ENCODE measurements around the gene LTBP1.
"Not testable (repeated sequence)": the region's sequence is repeated elsewhere in the genome, so short reads cannot be mapped to it uniquely, and the experiment has no call there.

Gene LTBP1

DNA sequence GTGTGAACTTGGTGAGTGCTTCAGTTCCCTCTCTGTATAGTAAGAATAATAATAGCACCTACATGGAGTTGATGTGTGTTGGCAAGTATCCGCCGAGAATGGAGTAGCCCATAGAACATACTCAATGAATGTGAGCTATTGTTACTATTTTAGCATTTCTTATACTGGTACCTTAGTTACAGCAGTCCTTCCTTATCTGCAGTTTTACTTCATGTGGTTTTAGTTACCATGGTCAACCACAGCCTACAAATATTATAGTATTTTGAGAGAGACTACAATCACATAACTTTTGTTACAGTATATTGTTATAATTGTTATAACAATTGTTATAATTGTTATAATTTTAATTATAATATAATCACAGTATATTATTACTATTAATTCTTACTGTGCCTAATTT is 377.2 kb downstream of the LTBP1 start:
- DNase-seq, result no peak

DNA sequence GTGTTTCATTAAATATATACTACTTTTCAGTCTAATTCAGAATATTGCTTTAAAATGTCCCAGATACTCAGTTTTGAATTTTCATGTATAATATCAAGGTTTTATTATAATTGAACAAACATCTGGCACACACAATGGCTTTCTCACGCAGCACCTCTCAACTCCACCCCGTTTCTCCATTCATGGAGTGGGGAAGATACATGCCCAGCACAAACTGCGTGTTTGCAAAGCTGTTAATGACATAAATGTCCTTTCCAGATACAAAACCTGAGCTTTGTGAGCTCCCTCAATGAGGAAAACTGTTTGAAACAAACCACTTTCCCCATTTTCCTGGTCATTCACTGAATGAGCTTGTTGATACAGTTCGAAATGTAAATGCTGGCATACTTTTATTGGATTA is 379.3 kb downstream of the LTBP1 start:
- no peak for DNase-seq

DNA sequence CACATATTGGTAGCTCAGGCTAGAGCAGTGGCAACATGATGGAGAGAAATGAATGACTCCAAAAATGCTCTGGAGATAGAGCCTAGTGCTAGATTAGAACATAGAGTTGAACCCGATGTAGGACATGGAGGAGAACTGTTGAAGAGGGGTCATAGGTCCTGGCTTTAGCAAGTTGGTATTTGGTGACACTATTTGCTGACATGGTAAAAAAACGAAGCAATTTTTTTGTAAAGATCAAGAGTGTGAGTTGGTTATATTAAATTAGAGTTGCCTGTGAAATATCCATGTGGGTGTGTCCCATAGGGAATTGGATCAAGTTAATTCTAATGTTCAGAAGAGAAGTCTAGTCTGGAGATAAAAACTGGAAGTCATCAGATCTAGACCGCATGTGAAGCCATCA is 386.7 kb downstream of the LTBP1 start:
- DNase-seq, result no peak

DNA sequence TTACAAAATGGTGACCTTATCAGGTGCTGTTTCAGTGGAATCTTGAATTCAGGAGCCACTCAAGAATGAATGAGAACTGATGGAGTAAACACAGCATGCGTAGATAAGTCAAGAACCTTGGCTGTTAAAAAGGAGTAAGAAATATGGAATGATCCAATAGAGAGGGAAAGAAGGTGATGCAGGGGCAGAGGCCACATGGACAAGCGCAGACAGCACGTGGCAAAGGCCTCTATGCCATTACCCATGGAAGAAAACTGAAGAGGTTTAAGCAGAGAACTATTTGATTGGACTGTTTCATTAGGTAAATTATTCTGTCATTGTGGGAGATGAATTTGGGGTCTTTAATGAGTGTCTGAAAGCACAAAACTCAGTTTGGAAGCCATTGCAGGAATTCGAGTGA is 387.3 kb downstream of the LTBP1 start:
- no peak for DNase-seq

DNA sequence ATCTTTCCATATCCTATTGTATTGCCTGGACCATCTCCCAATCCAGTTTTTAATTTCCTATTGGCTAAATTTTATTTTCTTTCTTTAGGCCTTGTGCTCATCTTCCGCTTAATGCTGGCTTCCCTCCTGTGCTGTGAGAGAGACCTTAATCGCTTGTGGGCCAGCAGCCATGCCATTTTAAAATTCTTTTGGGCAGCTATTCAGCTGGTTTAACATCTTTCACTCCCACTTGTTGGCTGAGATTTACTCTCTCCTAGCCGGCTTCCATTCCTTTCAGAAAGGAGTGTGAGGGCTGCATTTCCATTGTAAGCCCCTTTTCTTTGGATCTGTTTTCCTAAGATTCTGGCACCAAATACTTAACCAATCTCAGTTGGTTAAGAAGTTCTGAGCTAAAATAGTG is 388.8 kb downstream of the LTBP1 start:
- no peak for DNase-seq

DNA sequence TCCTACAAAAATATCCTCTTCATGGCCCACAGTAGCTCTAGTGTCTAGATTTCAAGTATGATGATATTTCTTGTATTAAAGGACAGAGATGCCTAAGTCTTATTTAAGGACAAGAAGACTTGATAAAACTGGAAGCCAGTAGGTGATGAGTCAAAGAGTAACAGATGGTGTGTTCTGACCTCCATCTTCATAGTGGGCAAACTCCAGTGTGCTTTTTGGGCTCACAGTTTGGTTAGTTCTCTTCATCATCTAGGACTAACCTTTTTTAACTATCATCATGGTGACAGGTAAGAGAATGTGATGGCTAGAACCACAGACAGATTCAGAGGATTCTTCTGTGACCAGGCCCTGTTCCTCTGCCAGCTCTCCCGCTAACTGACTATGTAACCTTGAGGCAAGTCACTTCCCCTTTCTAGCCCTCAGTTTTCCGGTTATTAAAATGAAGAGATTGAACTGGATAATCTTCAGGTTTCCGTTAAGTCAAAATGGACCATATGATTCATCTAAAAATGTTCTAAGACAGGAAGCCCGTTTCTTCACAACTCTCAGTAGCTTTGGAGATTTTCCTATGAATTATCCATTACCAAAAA is 389.4 kb downstream of the LTBP1 start:
- no peak for DNase-seq

DNA sequence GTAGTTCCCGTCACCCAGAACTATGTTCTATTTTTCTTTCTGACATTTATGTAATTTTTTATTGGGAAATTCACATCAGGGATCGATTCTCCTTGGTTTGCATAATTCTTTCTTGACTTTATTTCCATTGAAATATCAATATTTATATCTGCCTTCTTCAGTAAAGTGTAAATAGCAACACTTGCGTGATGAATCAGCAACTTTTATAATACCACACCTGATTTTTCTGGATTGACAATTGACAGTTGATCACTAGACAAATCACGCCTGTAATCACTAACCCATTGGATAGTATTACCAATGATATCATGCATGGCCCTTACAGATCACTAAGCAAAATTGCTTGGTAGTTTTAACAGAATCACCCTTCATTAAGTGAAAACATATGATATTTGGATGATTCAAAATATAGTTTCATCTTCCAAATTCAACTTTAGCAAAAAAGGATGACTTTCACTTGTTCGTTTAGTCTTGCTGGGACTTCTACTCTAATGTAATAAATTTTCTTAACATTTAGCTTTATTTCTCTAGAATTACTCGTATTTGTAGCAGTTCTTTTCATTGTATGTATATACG is 390.7 kb downstream of the LTBP1 start:
- DNase-seq, result no peak

DNA sequence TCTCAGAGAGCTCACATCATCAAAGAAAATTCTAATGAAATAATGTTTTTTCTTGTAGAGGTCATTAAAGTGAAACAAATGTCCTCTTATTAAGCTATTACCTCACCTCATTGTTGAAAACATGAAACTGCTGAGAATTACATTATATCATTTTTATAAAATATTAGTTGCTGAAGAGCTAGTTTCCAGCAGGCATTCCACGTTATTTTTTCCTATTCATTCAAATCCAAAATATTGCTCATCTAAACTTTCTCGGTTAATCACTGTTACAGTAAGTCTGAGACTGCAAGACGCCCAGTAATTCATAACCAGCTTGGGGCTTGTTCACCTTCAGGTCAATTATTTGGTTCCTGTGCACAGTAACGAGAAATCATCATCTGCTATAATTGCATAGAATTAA is 391.2 kb downstream of the LTBP1 start:
- no peak for DNase-seq

DNA sequence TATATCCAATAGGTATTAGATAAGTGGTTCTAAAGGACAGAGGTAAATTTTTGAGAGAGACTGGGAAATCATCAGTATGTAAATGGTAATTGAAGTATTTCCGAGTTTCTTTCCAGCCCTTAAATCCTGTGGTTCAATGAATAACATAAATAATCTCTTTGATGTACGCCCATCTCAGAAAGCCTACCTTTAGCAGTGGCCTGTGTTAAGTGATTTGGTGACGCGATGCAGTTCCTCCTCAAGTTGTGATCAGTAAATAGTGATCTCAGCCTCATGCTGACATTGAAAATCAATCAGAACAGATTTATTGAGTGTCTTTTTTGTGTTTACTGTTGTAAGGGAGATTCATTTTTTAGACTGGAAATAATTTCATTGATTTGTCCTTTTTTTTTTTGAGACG is 392.5 kb downstream of the LTBP1 start:
- DNase-seq, result no peak

DNA sequence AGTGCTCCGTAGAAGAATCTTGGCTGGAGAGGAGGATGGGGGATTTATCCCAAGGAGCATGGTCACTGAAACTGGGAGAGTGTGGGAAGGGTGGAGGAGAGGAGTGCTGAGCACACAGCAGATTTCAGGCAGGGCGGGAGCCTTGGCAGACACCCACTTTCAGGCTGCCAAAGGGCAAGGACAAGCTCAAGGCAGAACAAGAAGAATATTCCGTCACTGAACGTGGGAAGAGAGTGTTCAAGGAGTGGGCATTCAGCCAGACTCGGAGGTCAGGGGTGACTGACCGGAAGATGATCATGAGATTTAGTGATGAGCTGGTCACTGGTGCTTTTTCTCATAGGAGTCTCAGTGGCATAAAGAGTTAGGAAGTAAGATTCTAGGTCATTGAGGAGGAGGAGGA is 393.5 kb downstream of the LTBP1 start:
- no peak for DNase-seq

DNA sequence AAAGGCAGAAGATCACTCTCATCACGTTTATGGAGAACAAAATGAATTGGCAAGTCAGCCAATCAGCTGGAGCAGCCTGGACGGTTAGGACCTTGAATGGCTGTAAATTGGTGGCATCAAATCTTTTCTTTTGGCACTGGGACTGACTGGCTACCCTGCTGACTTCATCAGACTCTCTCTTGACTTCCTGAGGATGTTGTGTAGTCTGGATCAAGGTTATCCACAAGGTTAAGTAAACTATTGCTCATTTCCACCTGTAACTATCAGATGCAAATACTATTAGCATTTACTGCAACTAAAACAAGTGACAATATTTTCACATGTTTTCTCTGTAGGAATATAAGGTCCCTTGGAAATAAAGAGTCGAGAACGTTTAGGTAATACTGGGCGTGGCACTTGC is 395.4 kb downstream of the LTBP1 start:
- DNase-seq, result no peak

DNA sequence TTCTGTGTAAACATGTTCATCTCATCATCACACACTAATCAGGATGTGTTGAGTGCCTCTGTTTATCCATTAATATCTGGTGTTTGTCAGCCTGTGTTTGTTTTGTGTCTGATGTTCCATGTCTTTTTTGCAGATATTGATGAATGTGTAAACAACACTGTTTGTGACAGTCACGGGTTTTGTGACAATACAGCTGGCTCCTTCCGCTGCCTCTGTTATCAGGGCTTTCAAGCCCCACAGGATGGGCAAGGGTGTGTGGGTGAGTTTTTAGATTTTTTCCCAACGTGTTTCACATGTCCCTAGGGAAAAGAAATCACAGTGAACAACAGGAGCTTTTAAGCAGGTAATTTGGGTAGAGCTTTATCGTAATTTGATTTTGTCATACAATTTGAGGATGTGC is 396.0 kb downstream of the LTBP1 start:
- no peak for DNase-seq

DNA sequence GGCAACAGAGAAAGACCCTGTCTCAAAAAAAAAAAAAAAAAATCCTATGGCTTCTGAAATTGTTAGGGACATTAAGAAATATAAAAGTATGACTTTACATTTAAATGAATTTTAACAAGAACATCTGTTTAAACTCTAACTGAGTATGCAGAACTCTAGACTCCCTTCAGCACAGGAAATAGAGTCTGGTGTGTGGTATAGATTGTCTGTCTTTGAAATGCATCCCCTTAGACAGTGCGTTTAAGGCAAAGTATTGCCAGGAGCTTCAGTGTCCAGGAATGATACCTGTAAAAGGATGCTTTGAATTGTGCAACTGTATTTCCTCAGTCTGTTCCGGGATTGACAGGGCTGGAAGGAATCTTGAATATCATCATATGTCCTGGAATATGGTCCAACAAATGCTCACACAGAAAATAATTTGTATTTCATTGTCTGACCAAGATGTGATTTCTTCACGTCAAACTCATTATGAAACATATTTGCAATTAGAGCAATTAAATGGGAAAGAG is 396.7 kb downstream of the LTBP1 start:
- DNase-seq, result no peak

DNA sequence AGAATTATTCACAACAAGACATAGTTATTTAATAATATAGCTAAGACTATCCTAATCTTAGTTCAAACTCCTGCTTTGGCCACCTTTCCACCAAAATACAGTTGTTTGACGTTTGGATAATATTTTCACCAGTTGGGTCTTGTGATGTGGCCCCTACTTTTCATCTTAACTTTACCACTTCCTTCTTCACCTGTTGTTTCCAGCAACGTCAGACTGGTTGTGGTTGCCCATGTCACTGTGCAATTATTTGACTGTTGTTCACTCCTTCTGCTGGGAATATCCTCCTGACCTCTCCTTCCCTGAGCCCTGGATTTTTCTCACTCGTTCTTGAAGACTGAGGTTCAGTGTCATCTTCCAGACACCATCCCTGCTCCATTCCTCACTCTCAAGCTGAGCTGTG is 397.5 kb downstream of the LTBP1 start:
- no peak for DNase-seq

DNA sequence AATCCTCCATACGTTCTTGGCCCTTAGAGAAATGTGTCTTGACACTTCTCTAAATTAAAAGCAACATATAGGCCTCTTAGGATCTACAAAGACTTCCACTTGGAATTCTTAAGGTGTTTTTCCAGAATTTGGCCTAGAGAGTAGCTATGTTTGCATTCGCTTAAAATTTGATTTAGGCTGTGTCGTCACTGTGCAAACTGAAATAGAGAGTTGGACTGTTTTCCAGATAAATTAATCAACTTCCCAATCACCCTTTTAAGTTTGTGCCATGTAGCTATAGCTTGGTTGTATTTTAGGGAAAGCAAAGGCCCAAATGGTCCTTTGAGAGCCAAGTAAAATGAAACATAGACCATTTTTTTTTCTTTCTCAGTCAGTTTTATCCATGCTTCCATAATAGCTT is 401.1 kb downstream of the LTBP1 start:
- no peak for DNase-seq

DNA sequence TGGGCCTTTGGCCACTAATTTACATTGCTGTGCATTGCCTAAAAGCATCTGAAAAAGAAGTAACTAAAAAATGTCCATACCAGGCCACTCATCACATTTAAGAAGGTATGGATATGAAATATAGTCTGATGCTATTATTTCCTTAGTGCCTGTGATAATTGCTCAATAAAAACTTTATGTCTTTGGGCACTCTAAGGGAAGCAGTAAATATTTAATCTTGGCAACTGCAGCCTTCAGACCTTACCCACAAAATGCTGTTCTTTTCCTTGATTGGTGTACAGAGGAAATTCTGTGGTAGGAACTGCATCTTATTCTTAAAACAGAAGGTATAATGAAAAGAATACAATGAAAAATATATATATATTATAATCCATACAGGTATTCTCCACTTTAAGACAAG is 403.9 kb downstream of the LTBP1 start:
- no peak for DNase-seq

DNA sequence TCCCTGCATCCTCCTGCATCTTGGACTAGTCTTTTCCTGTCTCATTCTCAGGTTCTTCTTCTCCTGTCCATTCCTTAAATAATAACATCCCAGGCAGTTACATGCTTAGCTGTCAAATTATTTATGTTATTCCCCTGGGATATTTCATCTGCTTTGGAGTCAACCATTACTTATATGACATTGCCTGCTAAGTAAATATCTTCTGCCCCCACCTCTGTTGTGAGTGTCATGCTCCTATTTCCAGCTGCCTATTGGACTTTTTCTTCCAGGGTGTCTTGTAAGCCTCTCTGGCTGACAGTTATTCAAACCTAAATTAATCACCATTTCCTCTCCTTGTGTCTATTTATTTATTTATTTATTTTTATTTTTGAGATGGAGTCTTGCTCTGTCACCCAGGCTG is 405.0 kb downstream of the LTBP1 start:
- no peak for DNase-seq

DNA sequence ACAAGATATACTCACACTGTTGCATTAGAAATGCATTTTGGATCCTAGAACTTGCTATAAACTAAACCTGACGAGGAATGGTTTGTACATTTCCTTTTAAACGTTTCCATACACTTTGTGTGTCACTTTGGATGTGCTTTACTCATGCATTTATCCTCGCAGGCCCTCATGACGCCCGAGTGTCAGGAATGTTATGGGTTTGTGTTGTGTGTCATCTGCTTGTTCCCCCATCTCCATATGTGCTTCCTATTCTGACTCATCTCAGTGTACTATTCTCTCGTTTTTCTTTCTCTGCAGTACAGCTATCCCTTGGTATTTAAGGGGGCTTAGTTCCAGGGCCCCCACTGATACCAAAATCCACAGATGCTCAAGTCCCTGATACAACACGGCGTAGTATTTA is 408.2 kb downstream of the LTBP1 start:
- DNase-seq, result no peak

DNA sequence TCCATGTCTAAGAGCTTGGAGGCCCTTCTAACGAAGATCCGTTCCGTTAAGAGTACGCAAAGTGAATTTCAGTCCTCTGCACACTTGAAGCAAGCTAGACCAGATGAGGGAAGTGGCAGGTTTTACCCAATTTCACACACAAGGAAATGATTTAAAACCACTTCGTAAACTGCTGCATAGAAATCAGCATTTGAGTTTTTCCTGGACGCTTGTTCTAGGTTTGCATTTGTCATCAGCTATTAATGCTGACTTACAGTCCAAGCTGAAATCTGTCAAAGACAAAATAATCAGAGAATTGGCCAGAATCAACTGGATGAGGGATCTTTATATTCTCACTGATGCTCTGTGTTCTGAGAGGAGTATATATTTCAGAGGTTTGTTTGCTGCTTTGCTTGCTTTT is 412.1 kb downstream of the LTBP1 start:
- no peak for DNase-seq

DNA sequence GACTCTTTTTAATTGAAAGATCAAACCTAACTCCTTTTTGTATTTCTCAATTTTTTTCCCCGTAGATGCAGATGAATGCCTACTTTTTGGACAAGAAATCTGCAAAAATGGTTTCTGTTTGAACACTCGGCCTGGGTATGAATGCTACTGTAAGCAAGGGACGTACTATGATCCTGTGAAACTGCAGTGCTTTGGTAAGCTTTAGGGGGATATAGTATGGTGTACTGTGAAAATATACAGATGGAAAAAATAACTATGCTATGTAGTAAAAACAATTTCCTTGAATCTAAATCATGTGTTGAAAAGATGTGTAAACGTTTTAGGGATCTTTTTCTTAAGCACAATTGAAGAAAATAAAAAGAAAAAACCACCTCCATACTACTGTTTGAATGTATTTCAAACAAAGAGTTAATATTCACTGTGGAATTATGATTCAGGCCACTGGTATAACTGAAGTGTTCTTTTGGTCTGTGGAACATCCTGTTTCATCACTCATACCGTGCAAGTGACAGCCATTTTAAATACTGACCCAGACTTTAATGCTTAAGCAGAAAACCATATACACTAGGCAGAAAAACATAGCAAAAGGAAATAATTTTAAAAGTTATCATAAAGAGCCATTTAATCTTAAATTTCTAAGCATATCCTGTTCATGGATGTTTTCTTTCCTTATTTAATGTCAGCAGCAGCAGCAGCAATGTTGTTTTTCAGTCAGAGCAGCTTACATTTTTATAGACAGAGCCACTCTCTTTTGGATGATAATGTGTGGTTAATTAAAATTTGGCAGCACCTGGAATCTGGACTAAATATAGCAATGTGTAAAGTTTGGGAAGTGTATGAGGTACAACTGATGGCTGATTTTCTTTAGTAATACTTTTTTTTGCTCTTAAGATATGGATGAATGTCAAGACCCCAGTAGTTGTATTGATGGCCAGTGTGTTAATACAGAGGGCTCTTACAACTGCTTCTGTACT is 416.9 kb downstream of the LTBP1 start:
- no peak for DNase-seq

DNA sequence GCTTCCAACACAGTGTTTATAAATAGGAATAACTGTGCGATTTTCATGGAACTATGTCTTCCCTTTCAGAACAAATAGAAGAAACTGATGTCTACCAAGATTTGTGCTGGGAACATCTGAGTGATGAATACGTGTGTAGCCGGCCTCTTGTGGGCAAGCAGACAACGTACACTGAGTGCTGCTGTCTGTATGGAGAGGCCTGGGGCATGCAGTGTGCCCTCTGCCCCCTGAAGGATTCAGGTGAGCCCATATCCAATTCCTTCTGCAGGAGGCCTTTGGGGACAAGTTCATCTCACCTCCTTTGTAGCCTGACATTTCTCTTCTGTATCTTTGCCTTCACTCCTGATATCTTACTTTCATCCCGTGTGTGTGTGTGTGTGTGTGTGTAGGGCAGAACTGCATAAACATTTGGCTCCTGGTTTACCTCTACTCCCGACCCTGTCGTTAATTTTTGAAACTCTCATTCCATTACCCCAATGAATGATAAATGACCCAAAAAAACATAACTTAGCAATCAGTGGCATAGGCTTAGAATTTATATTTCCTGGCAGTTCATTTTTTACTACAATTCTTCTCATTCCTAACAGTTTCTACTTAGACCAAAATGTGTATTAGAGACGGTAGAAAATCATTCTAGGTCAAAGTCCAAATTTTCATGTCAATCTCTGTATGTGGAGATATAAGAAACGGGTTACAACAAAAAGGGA is 418.7 kb downstream of the LTBP1 start:
- DNase-seq, result no peak

DNA sequence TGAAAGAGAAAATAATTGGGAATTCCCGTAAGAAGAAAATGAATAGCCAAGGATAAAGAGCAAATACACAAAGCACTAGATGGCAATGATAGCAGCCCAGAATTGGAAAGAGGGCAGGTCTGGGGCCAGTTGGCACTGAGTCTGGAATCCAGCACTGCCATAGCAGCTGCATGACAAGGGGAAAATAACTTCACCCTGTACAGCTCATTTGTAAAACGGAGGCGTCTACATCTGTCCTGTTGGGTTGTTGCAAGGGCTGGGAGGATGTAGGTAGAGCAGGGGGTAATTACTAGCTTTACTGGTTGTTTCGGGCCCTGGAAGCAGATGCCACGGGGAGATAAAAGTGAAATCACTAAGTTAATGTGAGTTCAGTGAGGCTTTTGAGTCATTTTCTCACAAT is 419.7 kb downstream of the LTBP1 start:
- DNase-seq, result no peak

DNA sequence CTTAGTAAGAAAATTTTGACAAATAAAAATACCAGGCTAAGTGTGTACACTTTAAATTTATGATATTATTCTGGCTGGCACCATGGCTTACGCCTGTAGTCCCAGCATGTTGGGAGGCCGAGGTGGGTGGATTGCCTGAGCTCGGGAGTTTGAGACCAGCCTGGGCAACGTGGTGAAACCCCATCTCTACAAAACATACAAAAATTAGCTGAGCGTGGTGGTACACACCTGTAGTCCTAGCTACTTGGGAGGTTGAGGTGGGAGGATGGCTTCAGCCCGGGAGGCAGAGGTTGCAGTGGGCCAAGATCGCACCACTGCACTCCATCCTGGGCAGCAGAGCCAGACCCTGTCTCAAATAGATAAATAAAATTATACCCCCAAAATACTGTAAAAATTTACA is 421.8 kb downstream of the LTBP1 start:
- DNase-seq, result not testable (repeated sequence)
